Coronary artery (tissue), 2 donors: Measurements from ENCODE around the gene CARM1.

ENCODE experiments used
- DNase-seq: peaks from one replicate; pipeline ENCODE4 v3.0.0-alpha.2; 2017; ENCODE audit warnings: low spot score
- H3K27ac ChIP-seq, 2 donors: fragments of 200-600 bp; sonication (generic); one replicate each; pipeline ENCODE4 v1.5.1; 2016 to 2019
- H3K4me3 ChIP-seq: fragments of 200-600 bp; sonication (generic); 2 replicates; pipeline ENCODE4 v1.5.1; 2016; ENCODE audit warnings: mild to moderate bottlenecking, moderate library complexity
- TF ChIP-seq, protein P1 (sequence below): fragments of 200-600 bp; sonication (generic); IDR thresholded peaks from one replicate; pipeline ENCODE4 v1.5.1; 2019; ENCODE audit warnings: antibody characterized with exemption

The CARM1 gene

DNA sequence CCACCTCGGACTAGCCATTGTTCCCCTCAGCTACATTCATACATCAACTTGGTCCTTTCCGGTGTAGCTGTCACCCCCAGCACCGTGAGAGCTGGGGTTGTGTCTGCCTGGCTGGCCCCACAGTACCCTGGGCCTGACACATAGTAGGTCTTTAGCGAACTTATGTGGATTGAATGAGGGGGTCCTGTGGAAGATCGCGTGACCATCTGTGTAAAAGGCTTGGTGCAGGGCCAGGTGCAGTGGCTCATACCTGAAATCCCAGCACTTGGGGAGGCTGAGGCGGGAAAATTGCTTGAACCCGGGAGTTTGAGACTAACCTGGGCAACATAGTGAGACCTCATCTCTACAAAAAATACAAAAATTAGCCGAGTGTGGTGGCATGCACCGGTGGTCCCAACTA, 91.5 kb downstream of the CARM1 start:
- TF ChIP-seq, protein P1, sequence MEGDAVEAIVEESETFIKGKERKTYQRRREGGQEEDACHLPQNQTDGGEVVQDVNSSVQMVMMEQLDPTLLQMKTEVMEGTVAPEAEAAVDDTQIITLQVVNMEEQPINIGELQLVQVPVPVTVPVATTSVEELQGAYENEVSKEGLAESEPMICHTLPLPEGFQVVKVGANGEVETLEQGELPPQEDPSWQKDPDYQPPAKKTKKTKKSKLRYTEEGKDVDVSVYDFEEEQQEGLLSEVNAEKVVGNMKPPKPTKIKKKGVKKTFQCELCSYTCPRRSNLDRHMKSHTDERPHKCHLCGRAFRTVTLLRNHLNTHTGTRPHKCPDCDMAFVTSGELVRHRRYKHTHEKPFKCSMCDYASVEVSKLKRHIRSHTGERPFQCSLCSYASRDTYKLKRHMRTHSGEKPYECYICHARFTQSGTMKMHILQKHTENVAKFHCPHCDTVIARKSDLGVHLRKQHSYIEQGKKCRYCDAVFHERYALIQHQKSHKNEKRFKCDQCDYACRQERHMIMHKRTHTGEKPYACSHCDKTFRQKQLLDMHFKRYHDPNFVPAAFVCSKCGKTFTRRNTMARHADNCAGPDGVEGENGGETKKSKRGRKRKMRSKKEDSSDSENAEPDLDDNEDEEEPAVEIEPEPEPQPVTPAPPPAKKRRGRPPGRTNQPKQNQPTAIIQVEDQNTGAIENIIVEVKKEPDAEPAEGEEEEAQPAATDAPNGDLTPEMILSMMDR, result no peak
- Histone ChIP-seq H3K4me3 (no peak overlapping the region), H3K27ac (no peak overlapping the region)
- DNase-seq, result no peak

DNA sequence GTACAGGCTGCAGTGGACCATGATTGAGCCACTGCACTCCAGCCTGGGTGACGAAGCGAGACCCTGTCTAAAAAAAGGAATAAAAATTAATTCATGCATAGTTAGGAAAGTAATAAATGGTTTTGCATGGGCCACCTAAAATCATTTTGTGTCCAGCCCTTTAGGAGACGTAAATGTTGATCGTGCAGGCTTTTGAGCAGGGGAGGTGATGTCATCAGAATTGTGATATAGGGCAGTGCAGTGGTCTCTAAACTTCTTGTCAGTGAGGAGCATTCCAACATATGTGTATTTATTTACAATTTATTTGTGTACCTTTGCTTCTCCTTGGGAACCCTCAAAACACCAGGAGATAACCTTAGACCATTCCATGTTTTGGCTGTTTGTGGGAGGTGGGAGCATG, 92.5 kb downstream of the CARM1 start:
- Histone ChIP-seq H3K27ac (no peak overlapping the region), H3K4me3 (no peak overlapping the region)
- TF ChIP-seq, protein P1, result no peak
- no peak for DNase-seq

DNA sequence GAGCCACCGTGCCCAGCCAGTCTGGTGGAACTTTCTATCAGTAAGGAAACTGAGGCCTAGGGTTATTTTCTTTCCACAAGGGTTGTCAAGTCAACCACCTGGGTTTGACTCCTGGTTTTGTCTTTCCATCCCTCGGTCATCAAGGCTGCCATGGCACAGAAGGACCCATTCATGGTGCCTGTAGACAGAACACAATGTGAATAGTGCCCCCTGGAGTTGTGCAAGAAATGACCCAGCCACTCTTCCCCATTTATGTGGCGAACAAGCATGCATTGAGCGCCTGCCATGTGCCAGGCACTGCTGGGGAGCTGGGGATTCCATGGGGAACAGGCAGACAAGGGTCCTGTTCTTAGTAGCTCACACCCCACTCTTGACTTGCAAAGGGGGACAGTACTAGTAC, 93.5 kb downstream of the CARM1 start:
- H3K27ac ChIP-seq, result no peak overlapping the region
- DNase-seq, result no peak
- no peak overlapping the region for H3K4me3 ChIP-seq

DNA sequence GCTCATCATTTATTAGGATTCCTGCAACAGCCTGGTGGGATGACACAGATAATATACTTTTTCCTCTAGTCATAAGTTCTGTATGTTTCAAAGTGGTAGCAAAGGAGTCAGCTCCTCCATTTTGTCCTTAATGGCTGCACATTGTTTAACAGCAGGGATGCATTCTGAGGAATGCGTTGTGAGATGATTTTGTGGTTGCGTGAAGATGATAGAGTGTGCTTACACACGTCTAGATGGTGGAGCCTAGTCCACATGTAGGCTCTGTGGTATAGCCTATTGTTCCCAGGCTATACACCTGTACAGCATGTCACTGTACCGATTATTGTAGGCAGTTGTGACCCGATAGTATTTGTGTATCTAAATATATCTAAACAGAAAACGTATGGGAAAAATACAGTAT, 94.0 kb downstream of the CARM1 start:
- TF ChIP-seq, protein P1, result no peak
- no peak overlapping the region for H3K27ac ChIP-seq
- no peak for DNase-seq
- H3K4me3 ChIP-seq, result no peak overlapping the region

More for the DNA sequence above, 93.5 kb downstream of the CARM1 start:
- TF ChIP-seq, protein P1, result no peak

DNA sequence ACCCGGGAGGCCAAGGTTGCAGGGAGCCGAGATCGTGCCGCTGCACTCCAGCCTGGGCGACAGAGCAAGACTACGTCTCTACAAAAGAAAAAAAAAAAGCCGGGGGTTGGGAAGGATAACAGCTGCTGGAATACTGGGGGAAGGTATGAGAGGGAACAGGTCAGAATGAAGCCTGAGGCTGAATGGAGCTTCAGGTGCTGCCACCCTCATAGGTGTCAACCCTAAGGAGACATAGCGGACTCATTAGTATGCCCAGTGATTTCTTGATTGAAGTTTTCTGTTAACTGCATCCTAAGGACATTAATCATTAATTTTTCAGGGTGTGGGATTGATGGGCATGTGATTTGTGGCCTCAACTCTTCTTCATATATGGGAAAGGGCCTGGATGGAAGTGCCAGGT, 95.5 kb downstream of the CARM1 start:
- TF ChIP-seq, protein P1, result no peak
- no peak for DNase-seq
- Histone ChIP-seq H3K27ac (no peak overlapping the region), H3K4me3 (no peak overlapping the region)

DNA sequence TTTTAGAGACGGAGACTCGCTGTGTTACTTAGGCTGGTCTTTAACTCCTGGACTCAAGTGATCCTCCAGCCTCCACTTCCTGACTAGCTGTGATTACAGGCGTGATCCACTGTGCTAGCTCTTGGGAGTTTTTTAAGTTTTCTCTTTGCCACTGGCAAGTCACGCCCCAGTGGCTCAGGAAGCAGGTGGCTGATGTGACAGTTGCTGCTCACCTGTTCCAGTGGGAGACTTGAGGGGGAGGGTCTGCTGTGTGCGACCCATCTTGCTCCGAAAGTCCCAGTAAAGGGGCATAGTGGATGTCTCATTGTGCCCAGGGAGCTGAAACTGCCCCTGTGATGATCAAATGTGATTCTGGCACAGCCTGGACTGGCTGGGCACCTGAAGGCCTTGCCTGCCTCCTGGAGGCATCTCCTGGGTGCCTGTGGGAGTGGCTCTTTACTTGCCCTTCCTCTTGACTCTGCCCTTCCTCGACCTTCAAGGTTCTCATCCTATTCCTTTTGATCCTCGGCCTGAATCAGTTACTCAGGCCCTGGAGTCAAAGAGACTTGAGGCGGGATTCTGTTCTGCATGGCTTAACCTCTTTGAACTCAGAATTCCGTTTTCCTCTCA, 97.3 kb downstream of the CARM1 start:
- DNase-seq, result no peak
- TF ChIP-seq, protein P1, result no peak
- Histone ChIP-seq H3K27ac (no peak overlapping the region), H3K4me3 (no peak overlapping the region)

DNA sequence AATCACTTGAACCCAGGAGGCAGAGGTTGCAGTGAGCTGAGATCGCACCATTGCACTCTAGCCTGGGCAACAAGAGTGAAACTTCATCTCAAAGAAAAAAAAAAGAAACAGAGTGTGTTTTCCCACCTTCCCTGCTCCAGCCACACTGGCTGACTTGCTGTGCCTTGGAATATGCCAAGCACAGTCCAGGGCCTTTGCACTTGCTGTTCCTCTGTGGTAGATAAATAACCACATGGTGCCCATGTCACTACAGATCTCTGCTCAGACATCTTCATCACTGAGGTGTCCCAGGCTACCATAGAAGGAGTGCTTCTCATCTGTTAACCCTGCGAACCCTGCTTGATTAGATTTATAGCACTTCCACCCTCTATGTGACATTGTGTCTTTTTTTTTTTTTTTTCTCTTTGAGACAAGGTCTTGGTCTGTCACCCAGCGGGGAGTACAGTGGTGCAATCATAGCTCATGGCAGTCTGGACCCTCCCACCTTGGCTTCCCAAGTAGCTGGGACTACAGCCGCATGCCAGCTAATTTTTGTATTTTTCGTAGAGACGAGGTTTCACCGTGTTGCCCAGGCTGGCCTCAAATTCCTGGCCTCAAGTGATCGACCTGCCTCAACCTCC, 99.9 kb downstream of the CARM1 start:
- TF ChIP-seq, protein P1, result no peak
- DNase-seq, result no peak
- H3K27ac ChIP-seq, result no peak overlapping the region
- H3K4me3 ChIP-seq, result no peak overlapping the region
